Breast epithelium (tissue), 4 donors: Measurements from ENCODE around the gene GCH1. TPM values are rescaled to one million over a fixed set of nuclear protein-coding genes. Genes with fewer than 3 reads are reported as not detected.

Experiments
- DNase-seq, 2 donors: peaks; one replicate each; pipeline ENCODE4 v3.0.0-alpha.2; 2019; ENCODE audit warnings: low spot score in 2 of 2
- H3K27ac ChIP-seq, 2 donors: fragments of 200-600 bp; sonication (generic) in 1 of 2; one replicate each; pipeline ENCODE4 v1.5.1; 2016 to 2019; ENCODE audit warnings: mild to moderate bottlenecking in 1 of 2
- H3K27me3 ChIP-seq, 2 donors: fragments of 200-600 bp; sonication (generic) in 1 of 2; one replicate each; pipeline versions ENCODE4 v1.5.1 to v1.6.0; 2017 to 2019; ENCODE audit warnings: control low read depth in 1 of 2, mild to moderate bottlenecking in 1 of 2
- H3K36me3 ChIP-seq: fragments of 200-600 bp; one replicate; pipeline ENCODE4 v1.5.1; 2019
- H3K4me1 ChIP-seq, 2 donors: fragments of 200-600 bp; sonication (generic); one replicate each; pipeline ENCODE4 v1.5.1; 2016 to 2019; ENCODE audit warnings: control low read depth in 1 of 2
- H3K4me3 ChIP-seq, 3 donors: fragments of 200-600 bp; sonication (generic); 1 replicate in 2 of 3; 2 replicates in 1 of 3; pipeline ENCODE4 v1.5.1; 2016 to 2019; ENCODE audit warnings: mild to moderate bottlenecking in 3 of 3, moderate library complexity in 2 of 3
- H3K9me3 ChIP-seq, 2 donors: fragments of 200-600 bp; sonication (generic) in 1 of 2; one replicate each; pipeline ENCODE4 v1.5.1; 2016 to 2019; ENCODE audit warnings: control low read depth in 1 of 2
- POLR2A ChIP-seq: fragments of 450-650 bp; IDR thresholded peaks from one replicate; pipeline ENCODE4 v1.6.1; 2016; ENCODE audit warnings: antibody characterized with exemption, mild to moderate bottlenecking, moderate library complexity
- POLR2AphosphoS5 ChIP-seq, 3 donors: sonication (generic); formaldehyde crosslinking; IDR thresholded peaks; one replicate each; pipeline ENCODE4 v1.6.1; 2017; ENCODE audit warnings: antibody characterized with exemption in 3 of 3
- intact Hi-C: fragments of 100-400 bp; cut with DNase I; formaldehyde crosslinking; loops from one replicate; pipeline ENCODE4 v1.15.1; 2023; ENCODE audit warnings: low total_unique reads
- total RNA-seq, 3 donors: library from RNA; depleted of rRNA; stranded (reverse); fragments of >200 nt; gene quantifications; one replicate each; pipeline ENCODE4 v1.1.0, GENCODE V29; 2016
- TF ChIP-seq, protein P1 (sequence below), 3 donors: fragments of 450-650 bp; IDR thresholded peaks; one replicate each; pipeline ENCODE4 v1.5.1; 2016 to 2017; ENCODE audit warnings: antibody characterized with exemption in 3 of 3, mild to moderate bottlenecking in 3 of 3, moderate library complexity in 3 of 3

Gene GCH1
- total RNA-seq, 3 donors from 2014 or later, result 3.4 to 20.1 (median 19.3) TPM

DNA sequence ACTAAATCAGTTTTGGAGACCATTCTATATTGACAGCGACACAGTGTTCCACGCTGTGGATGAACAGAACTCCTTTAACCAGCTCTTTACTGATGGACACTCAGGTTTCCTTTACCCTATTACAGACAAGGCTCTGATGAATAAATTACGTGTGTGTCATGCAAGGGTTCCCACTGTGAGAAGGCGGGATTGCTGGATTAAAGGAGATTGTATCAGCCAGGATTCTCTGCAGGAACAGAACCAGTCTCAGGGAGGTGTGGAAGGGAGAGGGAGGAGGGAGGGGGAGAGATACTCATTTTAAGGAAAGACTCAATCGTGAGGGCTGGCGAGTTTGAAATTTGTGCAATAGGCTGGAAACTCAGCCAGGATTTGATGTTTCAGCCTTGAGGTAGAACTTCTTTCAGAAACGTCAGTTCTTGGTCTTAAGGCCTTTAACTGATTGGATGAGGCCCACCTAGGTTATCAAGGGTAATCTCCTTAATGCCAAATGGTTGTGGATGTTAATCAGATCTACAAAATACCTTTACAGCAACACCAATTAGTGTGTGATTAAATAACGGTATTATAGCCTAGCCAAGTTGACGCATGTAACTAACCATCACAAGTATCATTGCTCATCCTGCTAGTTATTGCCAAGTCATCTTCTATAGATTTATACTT is 104.0 kb downstream of the GCH1 start:
- DNase-seq, result no peak
- intact Hi-C loops, result no loop called here
- TF ChIP-seq, protein P1, sequence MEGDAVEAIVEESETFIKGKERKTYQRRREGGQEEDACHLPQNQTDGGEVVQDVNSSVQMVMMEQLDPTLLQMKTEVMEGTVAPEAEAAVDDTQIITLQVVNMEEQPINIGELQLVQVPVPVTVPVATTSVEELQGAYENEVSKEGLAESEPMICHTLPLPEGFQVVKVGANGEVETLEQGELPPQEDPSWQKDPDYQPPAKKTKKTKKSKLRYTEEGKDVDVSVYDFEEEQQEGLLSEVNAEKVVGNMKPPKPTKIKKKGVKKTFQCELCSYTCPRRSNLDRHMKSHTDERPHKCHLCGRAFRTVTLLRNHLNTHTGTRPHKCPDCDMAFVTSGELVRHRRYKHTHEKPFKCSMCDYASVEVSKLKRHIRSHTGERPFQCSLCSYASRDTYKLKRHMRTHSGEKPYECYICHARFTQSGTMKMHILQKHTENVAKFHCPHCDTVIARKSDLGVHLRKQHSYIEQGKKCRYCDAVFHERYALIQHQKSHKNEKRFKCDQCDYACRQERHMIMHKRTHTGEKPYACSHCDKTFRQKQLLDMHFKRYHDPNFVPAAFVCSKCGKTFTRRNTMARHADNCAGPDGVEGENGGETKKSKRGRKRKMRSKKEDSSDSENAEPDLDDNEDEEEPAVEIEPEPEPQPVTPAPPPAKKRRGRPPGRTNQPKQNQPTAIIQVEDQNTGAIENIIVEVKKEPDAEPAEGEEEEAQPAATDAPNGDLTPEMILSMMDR (IDR thresholded peaks at IDR 0.05), result no peak
- no peak for TF ChIP-seq POLR2A

DNA sequence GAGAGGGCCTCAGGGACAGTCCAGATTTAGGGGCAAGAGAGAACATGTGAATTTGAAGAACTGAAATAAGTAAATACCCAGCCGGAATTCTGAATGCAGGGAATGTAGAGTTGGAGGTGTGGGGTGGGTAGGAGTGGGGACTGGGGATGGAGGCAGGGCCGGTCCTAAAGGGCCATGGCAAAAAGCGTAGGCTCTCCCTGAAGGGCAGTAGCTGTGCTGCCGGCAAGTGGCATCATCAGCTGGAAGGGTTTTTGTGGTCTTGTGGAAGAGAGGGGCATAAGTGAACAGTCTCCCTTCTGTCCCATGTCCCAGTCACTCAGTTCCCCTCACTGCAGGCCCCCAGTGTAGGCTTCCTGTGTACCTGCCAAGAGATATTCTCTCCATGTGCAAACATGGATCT is 104.6 kb downstream of the GCH1 start:
- no peak for DNase-seq
- peaks cover 9% of the 10 kb centered on the region in 2 donors for H3K9me3 ChIP-seq
- intact Hi-C loops, result no loop called here
- H3K27me3 ChIP-seq, result no peaks in the 10 kb centered on the region
- H3K4me1 ChIP-seq, result no peaks in the 10 kb centered on the region
- no peak overlapping the region for H3K4me3 ChIP-seq
- no peaks in the 10 kb centered on the region for H3K36me3 ChIP-seq
- TF ChIP-seq POLR2AphosphoS5 (IDR thresholded peaks at IDR 0.05) (no peak), POLR2A (no peak)
- TF ChIP-seq, protein P1 (IDR thresholded peaks at IDR 0.05), result no peak
- H3K27ac ChIP-seq, result no peak overlapping the region

More for the DNA sequence above, 104.0 kb downstream of the GCH1 start:
- H3K27ac ChIP-seq, result no peak overlapping the region
- H3K4me1 ChIP-seq, result no peaks in the 10 kb centered on the region
- no peaks in the 10 kb centered on the region for H3K36me3 ChIP-seq
- H3K4me3 ChIP-seq, result no peak overlapping the region
- H3K9me3 ChIP-seq, result peaks cover 9% of the 10 kb centered on the region in 2 donors
- H3K27me3 ChIP-seq, result no peaks in the 10 kb centered on the region

DNA sequence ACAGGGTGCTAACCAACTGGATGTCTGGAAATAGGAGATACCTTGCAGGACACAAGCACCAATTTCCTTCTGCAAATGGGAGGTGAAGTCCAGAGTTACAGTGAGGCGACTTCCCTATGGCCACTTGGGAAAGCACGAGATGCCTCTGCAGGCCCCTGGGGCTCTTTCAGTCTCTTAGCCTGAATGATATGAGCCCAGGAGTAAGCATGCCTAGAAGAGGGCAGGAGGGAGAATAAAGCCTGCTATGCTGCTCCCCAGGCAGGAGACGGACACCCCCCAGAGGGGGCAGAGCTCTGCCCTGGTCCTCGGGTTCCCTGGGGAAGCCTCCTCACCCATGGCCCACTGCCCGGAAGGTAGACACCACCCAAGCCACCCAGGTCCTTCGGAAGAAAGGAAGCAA is 105.1 kb downstream of the GCH1 start:
- Histone ChIP-seq H3K27me3 (no peaks in the 10 kb centered on the region), H3K4me3 (no peak overlapping the region), H3K4me1 (no peaks in the 10 kb centered on the region), H3K9me3 (peaks cover 9% of the 10 kb centered on the region in 2 donors), H3K36me3 (no peaks in the 10 kb centered on the region), H3K27ac (no peak overlapping the region)
- TF ChIP-seq, protein P1 (IDR thresholded peaks at IDR 0.05), result no peak
- TF ChIP-seq POLR2AphosphoS5 (IDR thresholded peaks at IDR 0.05) (no peak), POLR2A (no peak)
- intact Hi-C loops, result no loop called here
- no peak for DNase-seq

DNA sequence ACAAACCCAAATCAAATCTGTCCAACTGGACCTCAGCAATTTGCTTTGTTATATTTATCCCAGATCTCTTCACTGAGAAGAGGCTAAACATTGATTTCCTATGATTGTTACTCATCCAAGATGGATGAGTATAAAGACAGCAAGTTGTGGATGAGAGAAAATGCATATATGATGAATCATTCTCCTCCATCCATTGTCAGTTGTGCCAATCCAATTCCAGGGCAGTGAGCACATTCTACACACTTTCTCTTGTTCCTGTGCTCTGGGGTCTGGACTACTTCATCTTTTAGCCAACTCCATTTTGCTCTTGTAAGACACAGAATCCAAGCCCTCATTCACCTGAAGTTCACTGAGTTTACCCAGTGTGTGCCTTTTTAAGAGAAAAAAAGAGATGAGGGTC is 105.7 kb downstream of the GCH1 start:
- no peak overlapping the region for H3K4me3 ChIP-seq
- no peaks in the 10 kb centered on the region for H3K4me1 ChIP-seq
- intact Hi-C loops, result no loop called here
- H3K9me3 ChIP-seq, result peaks cover 9% of the 10 kb centered on the region in 2 donors
- H3K27ac ChIP-seq, result no peak overlapping the region
- TF ChIP-seq POLR2A, result no peak
- TF ChIP-seq POLR2AphosphoS5 (IDR thresholded peaks at IDR 0.05), result no peak
- TF ChIP-seq, protein P1 (IDR thresholded peaks at IDR 0.05), result no peak
- DNase-seq, result no peak
- H3K27me3 ChIP-seq, result no peaks in the 10 kb centered on the region
- H3K36me3 ChIP-seq, result no peaks in the 10 kb centered on the region

DNA sequence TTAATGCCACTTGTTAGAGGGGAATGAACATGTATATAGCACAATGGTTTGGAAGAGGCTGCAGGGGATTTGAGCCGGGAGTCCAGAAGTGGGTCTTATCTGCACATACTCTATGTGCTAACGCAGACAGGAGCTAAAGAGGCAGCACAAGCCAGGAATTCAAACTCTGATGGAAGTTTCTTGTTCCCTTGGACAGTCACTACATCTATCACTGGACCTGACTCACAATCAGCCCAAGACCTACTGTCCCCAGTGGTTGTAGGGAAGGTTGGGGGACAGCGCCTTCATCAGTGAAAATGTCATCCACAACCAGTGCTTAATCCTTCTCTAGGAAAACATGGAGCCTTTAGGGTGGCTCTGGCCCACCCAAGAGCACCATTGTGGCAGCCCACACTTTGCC is 107.8 kb downstream of the GCH1 start:
- intact Hi-C loops, result no loop called here
- DNase-seq, result no peak
- Histone ChIP-seq H3K4me1 (no peaks in the 10 kb centered on the region), H3K27ac (no peak overlapping the region), H3K27me3 (no peaks in the 10 kb centered on the region), H3K36me3 (no peaks in the 10 kb centered on the region), H3K4me3 (no peak overlapping the region), H3K9me3 (peaks cover 9% of the 10 kb centered on the region in 2 donors)
- no peak for TF ChIP-seq POLR2A
- TF ChIP-seq, protein P1 (IDR thresholded peaks at IDR 0.05), result no peak
- TF ChIP-seq POLR2AphosphoS5 (IDR thresholded peaks at IDR 0.05), result no peak
